GM12801 (cell line): Measurements from ENCODE around the gene POLR1D.

Experiments used
- TF ChIP-seq, protein P1 (sequence below): IDR thresholded peaks from one replicate; pipeline ENCODE4 v1.5.1; 2011; ENCODE audit warnings: control low read depth; ENCODE audit not compliant: insufficient read length; ENCODE audit errors: extremely low read depth

POLR1D gene

DNA sequence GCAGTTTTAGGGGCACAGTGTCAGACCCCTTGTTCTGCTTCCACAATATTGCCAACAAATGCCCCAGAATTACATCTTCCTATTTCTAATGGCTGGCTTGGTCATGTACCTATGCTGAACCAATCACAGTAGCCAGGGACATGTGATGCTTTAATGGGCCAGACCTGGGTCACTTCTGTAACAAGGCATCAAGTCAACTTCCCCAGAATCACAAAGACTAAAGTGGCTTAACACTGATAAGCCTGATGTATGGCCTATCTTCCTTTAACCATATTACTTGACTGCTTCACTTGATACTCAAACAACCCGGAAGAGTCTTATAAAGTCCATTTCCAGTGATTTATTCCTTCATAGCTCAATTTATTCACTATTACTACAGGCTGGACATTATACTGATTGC is 21.0 kb upstream of the POLR1D start:
- TF ChIP-seq, protein P1, sequence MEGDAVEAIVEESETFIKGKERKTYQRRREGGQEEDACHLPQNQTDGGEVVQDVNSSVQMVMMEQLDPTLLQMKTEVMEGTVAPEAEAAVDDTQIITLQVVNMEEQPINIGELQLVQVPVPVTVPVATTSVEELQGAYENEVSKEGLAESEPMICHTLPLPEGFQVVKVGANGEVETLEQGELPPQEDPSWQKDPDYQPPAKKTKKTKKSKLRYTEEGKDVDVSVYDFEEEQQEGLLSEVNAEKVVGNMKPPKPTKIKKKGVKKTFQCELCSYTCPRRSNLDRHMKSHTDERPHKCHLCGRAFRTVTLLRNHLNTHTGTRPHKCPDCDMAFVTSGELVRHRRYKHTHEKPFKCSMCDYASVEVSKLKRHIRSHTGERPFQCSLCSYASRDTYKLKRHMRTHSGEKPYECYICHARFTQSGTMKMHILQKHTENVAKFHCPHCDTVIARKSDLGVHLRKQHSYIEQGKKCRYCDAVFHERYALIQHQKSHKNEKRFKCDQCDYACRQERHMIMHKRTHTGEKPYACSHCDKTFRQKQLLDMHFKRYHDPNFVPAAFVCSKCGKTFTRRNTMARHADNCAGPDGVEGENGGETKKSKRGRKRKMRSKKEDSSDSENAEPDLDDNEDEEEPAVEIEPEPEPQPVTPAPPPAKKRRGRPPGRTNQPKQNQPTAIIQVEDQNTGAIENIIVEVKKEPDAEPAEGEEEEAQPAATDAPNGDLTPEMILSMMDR = no peak

GRCh38 chr13:27601208-27601607 is 20.5 kb upstream of the POLR1D start:
- TF ChIP-seq, protein P1 = no peak

DNA sequence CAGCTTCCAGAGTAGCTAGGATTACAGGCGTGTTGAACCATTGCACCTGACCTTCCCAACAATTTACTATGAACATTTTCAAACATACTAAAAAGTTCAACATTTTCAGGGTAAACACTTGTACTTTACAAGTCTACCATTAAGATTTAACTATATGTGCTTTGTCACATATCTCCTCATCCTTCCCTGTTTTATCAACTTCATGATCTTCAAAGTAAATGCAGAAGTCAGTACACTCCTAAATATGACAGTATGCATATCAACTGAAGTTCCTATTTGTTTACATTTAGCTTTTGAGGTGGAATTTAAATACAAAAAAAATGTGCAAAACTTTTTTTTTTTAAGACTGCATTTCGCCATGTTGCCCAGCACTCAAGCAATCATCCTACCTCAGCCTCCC is 19.9 kb upstream of the POLR1D start:
- TF ChIP-seq, protein P1 = no peak

DNA sequence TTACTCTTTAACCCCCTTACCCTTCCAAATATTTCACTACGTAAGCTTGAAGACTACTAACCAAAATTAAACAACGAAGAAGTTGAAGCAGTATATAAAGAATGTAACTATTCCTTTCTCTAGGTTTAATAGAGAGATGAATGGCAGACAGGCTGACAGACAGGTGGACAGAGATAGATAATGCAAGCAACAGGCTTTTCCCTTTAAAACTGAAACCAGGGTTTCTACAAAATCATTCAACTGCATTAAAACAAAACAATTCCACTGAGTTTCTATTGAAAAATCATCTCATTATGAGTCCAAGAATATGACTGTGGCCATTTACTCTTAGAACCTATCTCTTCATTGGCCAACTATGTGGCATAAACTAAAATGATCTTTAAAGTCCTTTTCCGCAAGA is 16.6 kb upstream of the POLR1D start:
- TF ChIP-seq, protein P1 = no peak

DNA sequence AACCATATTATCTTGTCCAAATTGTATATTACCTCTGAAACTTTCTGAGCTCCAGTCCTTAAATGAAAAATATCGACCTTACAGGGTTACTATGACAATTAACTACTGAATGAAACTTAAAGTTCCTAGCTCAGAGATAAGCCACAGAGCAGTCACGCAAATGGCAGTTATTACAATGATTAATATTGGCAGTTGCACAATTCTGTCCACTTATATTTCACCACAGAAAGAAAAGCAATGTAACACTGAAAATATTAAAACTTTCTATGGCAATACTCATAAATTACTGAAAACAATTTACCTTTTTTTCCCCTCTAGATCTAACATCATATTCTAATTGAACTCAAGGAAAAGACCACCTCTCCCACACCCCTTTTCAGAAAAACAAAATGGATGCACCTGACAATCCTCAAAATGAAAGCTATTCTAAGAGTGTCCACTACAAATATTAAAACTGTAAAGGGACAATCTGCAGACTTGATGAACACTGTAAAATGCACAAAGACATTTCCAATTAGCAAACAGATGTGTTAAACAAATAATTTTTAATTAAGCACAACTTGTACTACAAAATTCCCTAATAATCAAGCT is 16.0 kb upstream of the POLR1D start:
- TF ChIP-seq, protein P1 = no peak

DNA sequence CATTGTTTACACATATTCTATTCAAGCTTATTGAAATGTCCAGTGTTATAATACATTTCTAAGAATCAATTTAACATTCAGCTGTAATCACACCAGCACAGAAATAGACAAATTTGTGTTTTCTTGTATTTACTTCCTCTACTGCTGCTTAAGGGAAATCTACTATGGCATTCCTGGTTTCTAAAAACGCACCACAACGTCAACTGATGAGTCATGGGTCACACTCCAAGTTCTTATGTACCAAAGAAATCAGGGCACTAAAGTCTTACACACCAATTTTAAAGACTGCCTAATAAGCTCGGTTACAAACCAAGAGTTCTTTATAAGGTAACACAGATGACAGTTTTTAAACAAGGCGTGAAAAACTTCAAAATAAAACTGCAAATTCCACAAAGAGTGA is 14.6 kb upstream of the POLR1D start:
- TF ChIP-seq, protein P1 = no peak

- TF ChIP-seq, protein P1 = no peak
Measured at GRCh38 chr13:27613628-27614027, 8.1 kb upstream of the POLR1D start.

DNA sequence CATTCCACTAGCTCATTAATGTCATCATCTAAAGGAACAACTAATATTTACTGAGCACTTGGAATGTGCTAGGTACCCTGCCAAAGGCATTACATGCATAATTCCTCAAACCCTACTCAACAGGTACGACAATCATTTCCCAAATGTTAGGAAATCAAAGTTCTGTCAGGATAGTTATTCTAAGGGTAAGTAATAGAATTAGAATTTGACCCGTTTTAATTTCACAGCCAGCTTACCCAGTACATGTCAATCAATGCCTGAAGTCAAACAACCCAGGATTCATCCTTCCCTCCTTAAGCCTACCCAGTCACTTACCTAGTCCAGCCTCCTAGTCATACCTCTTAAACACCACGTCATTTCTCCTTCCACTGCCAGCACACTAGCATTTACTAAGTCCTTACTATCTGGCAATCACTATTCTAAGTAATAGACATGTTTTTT is 3.8 kb upstream of the POLR1D start:
- TF ChIP-seq, protein P1 = no peak
